RWPE1 (cell line): Measurements from ENCODE around the gene TIGD4.

Source experiments
- CTCF ChIA-PET: fragments of 350-600 bp; sonication (Branson Sonifier 250); formaldehyde crosslinking; extraction: SDS; loops from one replicate; lab custom pipeline; 2021; lab: Yijun Ruan, JAX
- POLR2A ChIA-PET: fragments of 400-600 bp; formaldehyde crosslinking; extraction: SDS; loops from one replicate; lab custom pipeline; 2020; ENCODE audit warnings: antibody characterized with exemption; ENCODE audit not compliant: low non-redundant PET; lab: Yijun Ruan, JAX
- DNase-seq: peaks from one replicate; pipeline ENCODE4 v3.0.0; 2012; ENCODE audit warnings: low spot score
- H3K27ac ChIP-seq: fragments of 450-650 bp; 2 replicates; pipeline ENCODE4 v1.5.1; 2017
- CTCF ChIP-seq: fragments of 450-650 bp; conservative IDR thresholded peaks from 2 replicates; pipeline ENCODE4 v1.5.1; 2017; ENCODE audit warnings: low read depth, mild to moderate bottlenecking

Gene TIGD4

DNA sequence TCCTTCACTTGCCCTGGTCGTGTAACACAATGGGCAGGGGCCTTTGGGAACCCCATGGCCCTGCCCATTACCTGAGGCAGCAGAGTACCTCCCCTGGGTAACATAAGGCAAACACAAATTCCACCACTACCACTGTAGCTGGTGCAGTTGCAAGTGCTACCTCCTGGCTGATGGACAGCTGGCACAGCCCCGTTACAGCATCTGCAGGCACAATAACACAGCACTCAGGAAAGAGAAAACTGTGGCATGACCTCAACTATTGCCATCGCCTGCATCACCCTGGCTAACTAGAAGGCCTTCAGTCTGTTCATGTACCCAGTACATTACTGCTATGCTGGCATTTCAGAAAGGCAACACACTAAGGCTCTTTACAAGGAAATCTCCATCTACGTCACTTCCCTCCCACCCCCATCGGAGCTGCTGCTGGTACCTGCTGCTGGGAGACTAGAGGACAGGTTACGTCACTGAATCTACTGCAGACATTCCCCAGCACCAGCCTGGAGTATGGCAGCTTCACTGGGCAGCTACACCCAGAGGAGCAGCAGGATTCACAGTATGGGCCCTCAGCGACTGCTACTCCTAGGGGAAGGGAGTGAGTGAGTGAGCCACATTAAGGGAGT lies 39.6 kb upstream of the TIGD4 start:
- TF ChIP-seq CTCF, result no peak
- no peak for DNase-seq
- ChIA-PET CTCF (no interaction called here), POLR2A (no interaction called here)
- H3K27ac ChIP-seq, result no peak overlapping the region

DNA sequence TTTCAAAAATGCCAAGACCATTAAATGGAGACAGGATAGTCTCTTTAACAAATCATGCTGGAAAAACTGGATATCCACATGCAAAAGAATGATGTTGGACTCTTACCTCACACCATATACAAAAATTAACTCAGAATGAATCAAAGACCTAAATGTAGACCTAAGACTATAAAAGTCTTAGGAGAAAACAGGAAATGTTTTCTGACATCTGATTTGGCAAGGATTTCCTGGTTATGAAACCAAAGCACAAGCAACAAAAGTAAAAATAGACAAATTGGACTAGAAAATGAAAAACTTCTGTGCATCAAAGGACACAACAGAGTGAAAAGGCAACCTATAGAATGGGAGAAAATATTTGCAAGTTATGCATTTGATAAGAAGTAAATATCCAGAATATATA lies 37.8 kb upstream of the TIGD4 start:
- TF ChIP-seq CTCF, result no peak
- H3K27ac ChIP-seq, result no peak overlapping the region
- ChIA-PET CTCF (no interaction called here), POLR2A (no interaction called here)
- no peak for DNase-seq

GRCh38 chr4:152815078-152815477 lies 35.5 kb upstream of the TIGD4 start:
- POLR2A ChIA-PET, result interaction anchor here (0.7 kb wide), 1 partner anchor 96 kb away, joined by 6 read pairs; no protein-coding TSS in a partner anchor
- CTCF ChIA-PET, result no interaction called here
- no peak for DNase-seq
- no peak overlapping the region for H3K27ac ChIP-seq
- no peak for TF ChIP-seq CTCF

DNA sequence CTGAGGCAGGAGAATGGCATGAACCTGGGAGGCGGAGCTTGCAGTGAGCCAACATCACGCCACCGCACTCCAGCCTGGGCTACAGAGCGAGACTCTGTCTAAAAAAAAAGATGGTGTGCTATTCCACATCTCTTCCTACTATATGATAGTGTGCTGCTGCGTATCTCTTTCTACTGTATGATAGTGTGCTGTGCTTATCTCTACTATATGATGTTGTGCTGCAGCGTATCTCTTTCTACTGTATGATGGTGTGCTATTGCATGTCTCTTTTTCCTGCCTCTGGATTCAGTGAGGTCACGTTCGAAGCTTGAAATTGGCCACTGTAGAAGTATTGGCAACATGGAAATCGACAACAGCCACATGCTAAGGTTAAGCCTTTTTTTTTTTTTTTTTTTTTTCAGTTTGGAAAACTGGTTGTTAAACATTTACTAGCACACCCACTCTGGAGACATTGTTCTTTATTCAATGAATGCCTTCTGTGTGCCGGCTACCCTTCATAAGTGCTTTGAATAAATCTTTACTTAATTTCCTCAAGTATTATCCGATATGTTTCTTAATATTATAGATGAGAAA lies 31.3 kb upstream of the TIGD4 start:
- ChIA-PET POLR2A (no interaction called here), CTCF (interaction anchor here (0.6 to 0.7 kb wide), 2 partner anchors 9 to 475 kb away, joined by 4 to 7 read pairs; no protein-coding TSS in a partner anchor)
- no peak for DNase-seq
- TF ChIP-seq CTCF, result no peak
- no peak overlapping the region for H3K27ac ChIP-seq

DNA sequence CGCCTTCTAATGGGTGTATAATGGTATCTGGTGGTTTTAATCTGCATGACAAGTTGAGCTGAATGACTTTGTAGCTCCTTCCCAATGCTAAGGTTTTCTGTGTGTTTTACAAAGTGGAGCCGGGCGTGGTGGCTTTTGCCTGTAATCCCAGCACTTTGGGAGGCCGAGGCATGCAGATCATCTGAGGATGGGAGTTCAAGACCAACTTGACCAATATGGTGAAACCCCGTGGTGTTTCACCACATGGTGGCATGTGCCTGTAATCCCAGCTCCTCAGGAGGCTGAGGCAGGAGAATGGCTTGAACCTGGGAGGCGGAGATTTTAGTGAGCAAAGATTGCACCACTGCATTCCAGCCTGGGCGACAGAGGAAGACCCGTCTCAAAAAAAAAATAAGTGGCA lies 29.1 kb upstream of the TIGD4 start:
- POLR2A ChIA-PET, result no interaction called here
- CTCF ChIA-PET, result no interaction called here
- no peak for DNase-seq
- no peak overlapping the region for H3K27ac ChIP-seq
- TF ChIP-seq CTCF, result no peak

- ChIA-PET POLR2A (interaction anchor here (0.6 kb wide), 1 partner anchor 36 kb away, joined by 3 read pairs; no protein-coding TSS in a partner anchor), CTCF (interaction anchor here (0.6 kb wide), 1 partner anchor 35 kb away, joined by 3 read pairs; no protein-coding TSS in a partner anchor)
These were observed 27.8 kb upstream of the TIGD4 start for GRCh38 chr4:152807294-152807829.

More at GRCh38 chr4:152807294-152807829, 27.8 kb upstream of the TIGD4 start:
- DNase-seq, result no peak
- H3K27ac ChIP-seq, result no peak overlapping the region
- TF ChIP-seq CTCF, result no peak
